ENCODE results near the gene MRAP2. TPM values are rescaled to one million over a fixed set of nuclear protein-coding genes. Genes with fewer than 3 reads are reported as not detected.

Gene MRAP2
- total RNA-seq, 1 experiment from 2014 or later = 4.9 TPM

DNA sequence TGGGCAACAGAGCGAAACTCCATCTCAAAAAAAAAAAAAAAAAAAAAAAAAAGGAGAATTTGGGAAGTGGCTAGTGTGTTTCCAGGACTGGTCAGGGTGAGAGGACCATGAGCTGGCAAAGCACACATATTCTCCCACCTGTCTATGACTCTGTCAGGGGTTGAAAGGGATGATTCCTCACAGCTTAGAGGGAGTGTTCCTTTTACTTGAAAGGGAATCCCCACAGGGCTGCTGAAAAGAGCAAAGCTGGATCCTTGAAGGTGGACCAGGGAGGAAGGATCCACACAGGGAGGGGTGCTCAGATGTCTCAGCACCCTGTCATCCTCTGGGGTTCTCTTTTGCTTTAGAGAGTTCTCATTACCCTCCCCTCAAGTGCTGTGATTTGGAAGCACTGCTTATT is 13.2 kb downstream of the MRAP2 start (continued):
- TF ChIP-seq, protein P1, sequence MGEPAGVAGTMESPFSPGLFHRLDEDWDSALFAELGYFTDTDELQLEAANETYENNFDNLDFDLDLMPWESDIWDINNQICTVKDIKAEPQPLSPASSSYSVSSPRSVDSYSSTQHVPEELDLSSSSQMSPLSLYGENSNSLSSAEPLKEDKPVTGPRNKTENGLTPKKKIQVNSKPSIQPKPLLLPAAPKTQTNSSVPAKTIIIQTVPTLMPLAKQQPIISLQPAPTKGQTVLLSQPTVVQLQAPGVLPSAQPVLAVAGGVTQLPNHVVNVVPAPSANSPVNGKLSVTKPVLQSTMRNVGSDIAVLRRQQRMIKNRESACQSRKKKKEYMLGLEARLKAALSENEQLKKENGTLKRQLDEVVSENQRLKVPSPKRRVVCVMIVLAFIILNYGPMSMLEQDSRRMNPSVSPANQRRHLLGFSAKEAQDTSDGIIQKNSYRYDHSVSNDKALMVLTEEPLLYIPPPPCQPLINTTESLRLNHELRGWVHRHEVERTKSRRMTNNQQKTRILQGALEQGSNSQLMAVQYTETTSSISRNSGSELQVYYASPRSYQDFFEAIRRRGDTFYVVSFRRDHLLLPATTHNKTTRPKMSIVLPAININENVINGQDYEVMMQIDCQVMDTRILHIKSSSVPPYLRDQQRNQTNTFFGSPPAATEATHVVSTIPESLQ (CRISPR knock-in tag; IDR thresholded peaks at IDR 0.05) = no peak
- TF ChIP-seq, protein P2, sequence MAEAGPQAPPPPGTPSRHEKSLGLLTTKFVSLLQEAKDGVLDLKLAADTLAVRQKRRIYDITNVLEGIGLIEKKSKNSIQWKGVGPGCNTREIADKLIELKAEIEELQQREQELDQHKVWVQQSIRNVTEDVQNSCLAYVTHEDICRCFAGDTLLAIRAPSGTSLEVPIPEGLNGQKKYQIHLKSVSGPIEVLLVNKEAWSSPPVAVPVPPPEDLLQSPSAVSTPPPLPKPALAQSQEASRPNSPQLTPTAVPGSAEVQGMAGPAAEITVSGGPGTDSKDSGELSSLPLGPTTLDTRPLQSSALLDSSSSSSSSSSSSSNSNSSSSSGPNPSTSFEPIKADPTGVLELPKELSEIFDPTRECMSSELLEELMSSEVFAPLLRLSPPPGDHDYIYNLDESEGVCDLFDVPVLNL (CRISPR knock-in tag; IDR thresholded peaks at IDR 0.05; ENCODE audit: borderline replicate concordance, low read depth) = no peak
- TF ChIP-seq GTF2I (CRISPR knock-in tag; conservative IDR thresholded peaks at IDR 0.05) (no peak), ZNF671 (CRISPR knock-in tag; IDR thresholded peaks at IDR 0.05) (no peak), TP53 (CRISPR knock-in tag; IDR thresholded peaks at IDR 0.05) (no peak), SMAD3 (CRISPR knock-in tag; IDR thresholded peaks at IDR 0.05; ENCODE audit: borderline replicate concordance) (no peak), IRF2 (CRISPR knock-in tag; IDR thresholded peaks at IDR 0.05; ENCODE audit: borderline replicate concordance, low read depth) (no peak)
- TF ChIP-seq, protein P3, sequence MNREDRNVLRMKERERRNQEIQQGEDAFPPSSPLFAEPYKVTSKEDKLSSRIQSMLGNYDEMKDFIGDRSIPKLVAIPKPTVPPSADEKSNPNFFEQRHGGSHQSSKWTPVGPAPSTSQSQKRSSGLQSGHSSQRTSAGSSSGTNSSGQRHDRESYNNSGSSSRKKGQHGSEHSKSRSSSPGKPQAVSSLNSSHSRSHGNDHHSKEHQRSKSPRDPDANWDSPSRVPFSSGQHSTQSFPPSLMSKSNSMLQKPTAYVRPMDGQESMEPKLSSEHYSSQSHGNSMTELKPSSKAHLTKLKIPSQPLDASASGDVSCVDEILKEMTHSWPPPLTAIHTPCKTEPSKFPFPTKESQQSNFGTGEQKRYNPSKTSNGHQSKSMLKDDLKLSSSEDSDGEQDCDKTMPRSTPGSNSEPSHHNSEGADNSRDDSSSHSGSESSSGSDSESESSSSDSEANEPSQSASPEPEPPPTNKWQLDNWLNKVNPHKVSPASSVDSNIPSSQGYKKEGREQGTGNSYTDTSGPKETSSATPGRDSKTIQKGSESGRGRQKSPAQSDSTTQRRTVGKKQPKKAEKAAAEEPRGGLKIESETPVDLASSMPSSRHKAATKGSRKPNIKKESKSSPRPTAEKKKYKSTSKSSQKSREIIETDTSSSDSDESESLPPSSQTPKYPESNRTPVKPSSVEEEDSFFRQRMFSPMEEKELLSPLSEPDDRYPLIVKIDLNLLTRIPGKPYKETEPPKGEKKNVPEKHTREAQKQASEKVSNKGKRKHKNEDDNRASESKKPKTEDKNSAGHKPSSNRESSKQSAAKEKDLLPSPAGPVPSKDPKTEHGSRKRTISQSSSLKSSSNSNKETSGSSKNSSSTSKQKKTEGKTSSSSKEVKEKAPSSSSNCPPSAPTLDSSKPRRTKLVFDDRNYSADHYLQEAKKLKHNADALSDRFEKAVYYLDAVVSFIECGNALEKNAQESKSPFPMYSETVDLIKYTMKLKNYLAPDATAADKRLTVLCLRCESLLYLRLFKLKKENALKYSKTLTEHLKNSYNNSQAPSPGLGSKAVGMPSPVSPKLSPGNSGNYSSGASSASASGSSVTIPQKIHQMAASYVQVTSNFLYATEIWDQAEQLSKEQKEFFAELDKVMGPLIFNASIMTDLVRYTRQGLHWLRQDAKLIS (CRISPR knock-in tag; IDR thresholded peaks at IDR 0.05; ENCODE audit: borderline replicate concordance) = no peak

DNA sequence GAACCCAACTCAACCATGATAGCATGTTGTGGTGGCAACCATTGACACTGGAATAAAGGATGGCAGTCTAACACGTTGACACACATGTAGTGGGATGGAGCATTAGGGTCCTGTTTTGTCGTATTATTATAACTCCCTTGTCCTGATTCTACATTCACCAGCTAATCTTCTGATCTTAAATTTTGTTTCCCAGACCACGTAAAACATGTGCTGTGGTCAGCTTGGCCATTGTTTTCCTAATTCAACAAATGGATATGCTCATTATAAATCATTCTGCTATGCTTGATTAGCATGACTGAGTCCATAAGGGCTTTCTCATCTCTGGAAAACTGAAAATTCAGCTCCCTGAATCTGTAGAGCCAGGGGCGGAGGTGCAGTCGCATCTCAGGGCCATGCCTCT is 15.0 kb downstream of the MRAP2 start:
- POLR2A ChIA-PET = no interaction called here
- H3K27ac Mint-ChIP-seq = no peak overlapping the region; the same call in 1 of the 2 replicates
- H3K36me3 Mint-ChIP-seq = no peaks in the 10 kb centered on the region

More for the DNA sequence above, 15.0 kb downstream of the MRAP2 start:
- TF ChIP-seq, protein P4, sequence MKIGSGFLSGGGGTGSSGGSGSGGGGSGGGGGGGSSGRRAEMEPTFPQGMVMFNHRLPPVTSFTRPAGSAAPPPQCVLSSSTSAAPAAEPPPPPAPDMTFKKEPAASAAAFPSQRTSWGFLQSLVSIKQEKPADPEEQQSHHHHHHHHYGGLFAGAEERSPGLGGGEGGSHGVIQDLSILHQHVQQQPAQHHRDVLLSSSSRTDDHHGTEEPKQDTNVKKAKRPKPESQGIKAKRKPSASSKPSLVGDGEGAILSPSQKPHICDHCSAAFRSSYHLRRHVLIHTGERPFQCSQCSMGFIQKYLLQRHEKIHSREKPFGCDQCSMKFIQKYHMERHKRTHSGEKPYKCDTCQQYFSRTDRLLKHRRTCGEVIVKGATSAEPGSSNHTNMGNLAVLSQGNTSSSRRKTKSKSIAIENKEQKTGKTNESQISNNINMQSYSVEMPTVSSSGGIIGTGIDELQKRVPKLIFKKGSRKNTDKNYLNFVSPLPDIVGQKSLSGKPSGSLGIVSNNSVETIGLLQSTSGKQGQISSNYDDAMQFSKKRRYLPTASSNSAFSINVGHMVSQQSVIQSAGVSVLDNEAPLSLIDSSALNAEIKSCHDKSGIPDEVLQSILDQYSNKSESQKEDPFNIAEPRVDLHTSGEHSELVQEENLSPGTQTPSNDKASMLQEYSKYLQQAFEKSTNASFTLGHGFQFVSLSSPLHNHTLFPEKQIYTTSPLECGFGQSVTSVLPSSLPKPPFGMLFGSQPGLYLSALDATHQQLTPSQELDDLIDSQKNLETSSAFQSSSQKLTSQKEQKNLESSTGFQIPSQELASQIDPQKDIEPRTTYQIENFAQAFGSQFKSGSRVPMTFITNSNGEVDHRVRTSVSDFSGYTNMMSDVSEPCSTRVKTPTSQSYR (CRISPR knock-in tag; IDR thresholded peaks at IDR 0.05) = no peak
- TF ChIP-seq ETV6 (CRISPR knock-in tag; IDR thresholded peaks at IDR 0.05) = no peak
- no peak for TF ChIP-seq ZNF219 (CRISPR knock-in tag; IDR thresholded peaks at IDR 0.05; ENCODE audit: borderline replicate concordance)
- TF ChIP-seq ZNF121 (CRISPR knock-in tag; IDR thresholded peaks at IDR 0.05) = no peak
- TF ChIP-seq, protein P5, sequence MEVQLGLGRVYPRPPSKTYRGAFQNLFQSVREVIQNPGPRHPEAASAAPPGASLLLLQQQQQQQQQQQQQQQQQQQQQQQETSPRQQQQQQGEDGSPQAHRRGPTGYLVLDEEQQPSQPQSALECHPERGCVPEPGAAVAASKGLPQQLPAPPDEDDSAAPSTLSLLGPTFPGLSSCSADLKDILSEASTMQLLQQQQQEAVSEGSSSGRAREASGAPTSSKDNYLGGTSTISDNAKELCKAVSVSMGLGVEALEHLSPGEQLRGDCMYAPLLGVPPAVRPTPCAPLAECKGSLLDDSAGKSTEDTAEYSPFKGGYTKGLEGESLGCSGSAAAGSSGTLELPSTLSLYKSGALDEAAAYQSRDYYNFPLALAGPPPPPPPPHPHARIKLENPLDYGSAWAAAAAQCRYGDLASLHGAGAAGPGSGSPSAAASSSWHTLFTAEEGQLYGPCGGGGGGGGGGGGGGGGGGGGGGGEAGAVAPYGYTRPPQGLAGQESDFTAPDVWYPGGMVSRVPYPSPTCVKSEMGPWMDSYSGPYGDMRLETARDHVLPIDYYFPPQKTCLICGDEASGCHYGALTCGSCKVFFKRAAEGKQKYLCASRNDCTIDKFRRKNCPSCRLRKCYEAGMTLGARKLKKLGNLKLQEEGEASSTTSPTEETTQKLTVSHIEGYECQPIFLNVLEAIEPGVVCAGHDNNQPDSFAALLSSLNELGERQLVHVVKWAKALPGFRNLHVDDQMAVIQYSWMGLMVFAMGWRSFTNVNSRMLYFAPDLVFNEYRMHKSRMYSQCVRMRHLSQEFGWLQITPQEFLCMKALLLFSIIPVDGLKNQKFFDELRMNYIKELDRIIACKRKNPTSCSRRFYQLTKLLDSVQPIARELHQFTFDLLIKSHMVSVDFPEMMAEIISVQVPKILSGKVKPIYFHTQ (CRISPR knock-in tag; IDR thresholded peaks at IDR 0.05) = no peak
- TF ChIP-seq JUN (CRISPR knock-in tag; IDR thresholded peaks at IDR 0.05) = no peak
- TF ChIP-seq, protein P6, sequence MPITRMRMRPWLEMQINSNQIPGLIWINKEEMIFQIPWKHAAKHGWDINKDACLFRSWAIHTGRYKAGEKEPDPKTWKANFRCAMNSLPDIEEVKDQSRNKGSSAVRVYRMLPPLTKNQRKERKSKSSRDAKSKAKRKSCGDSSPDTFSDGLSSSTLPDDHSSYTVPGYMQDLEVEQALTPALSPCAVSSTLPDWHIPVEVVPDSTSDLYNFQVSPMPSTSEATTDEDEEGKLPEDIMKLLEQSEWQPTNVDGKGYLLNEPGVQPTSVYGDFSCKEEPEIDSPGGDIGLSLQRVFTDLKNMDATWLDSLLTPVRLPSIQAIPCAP (CRISPR knock-in tag; IDR thresholded peaks at IDR 0.05) = no peak
- no peak for TF ChIP-seq OVOL2 (CRISPR knock-in tag; IDR thresholded peaks at IDR 0.05; ENCODE audit: borderline replicate concordance)
- TF ChIP-seq SMAD4 (CRISPR knock-in tag; IDR thresholded peaks at IDR 0.05) = no peak
- ATAC-seq = no peak
- H3K9me3 Mint-ChIP-seq = no peaks in the 10 kb centered on the region
- H3K4me1 Mint-ChIP-seq = peaks cover 28% of the 10 kb centered on the region
- CTCF ChIA-PET = no interaction called here
- DNase-seq (ENCODE audit: low spot score) = no peak
- no peak overlapping the region for H3K4me3 Mint-ChIP-seq
- H3K27me3 Mint-ChIP-seq (ENCODE audit: low read depth) = no peaks in the 10 kb centered on the region

Measured in WTC11 (cell line).